ENCODE results near the gene LDHAL6B.
"Not testable (repeated sequence)": the region's sequence is repeated elsewhere in the genome, so short reads cannot be mapped to it uniquely, and the experiment has no call there.

Gene LDHAL6B

GRCh38 chr15:59158701-59159034, 48.0 kb upstream of the LDHAL6B start:
- Histone ChIP-seq H3F3A (ENCODE audit: control insufficient read depth, insufficient read depth) (no peaks in the 10 kb centered on the region), H3K79me2 (ENCODE audit: control insufficient read depth, low read length) (no peaks in the 10 kb centered on the region), H4K20me1 (ENCODE audit: control insufficient read depth, insufficient read depth, low read depth, low read length) (no peaks in the 10 kb centered on the region), H3K9me3 (ENCODE audit: control insufficient read depth, insufficient read depth, low read length) (no peaks in the 10 kb centered on the region), H3K4me3 (ENCODE audit: low read length) (no peak overlapping the region), H3K9me2 (replicated peaks; ENCODE audit: control insufficient read depth, low read length) (no peaks in the 10 kb centered on the region), H3K27ac (ENCODE audit: low read depth, low read length) (no peak overlapping the region), H3K27me3 (ENCODE audit: control insufficient read depth, low read length) (no peaks in the 10 kb centered on the region), H3K4me2 (ENCODE audit: low read length) (no peak overlapping the region), H3K36me3 (ENCODE audit: control insufficient read depth, low read length) (peaks cover 21% of the 10 kb centered on the region), H3K4me1 (ENCODE audit: control insufficient read depth, low read length) (no peaks in the 10 kb centered on the region)
- no peak for TF ChIP-seq EZH2phosphoT487 (IDR thresholded peaks at IDR 0.05; ENCODE audit: borderline replicate concordance, low read length)
- TF ChIP-seq CTCF (IDR thresholded peaks at IDR 0.05; ENCODE audit: low read depth, low read length, poor library complexity, severe bottlenecking), result no peak

GRCh38 chr15:59159210-59159609, 47.4 kb upstream of the LDHAL6B start:
- H3F3A ChIP-seq (ENCODE audit: control insufficient read depth, insufficient read depth), result no peaks in the 10 kb centered on the region
- H3K36me3 ChIP-seq (ENCODE audit: control insufficient read depth, low read length), result peaks cover 17% of the 10 kb centered on the region
- TF ChIP-seq EZH2phosphoT487 (IDR thresholded peaks at IDR 0.05; ENCODE audit: borderline replicate concordance, low read length) (no peak), CTCF (IDR thresholded peaks at IDR 0.05; ENCODE audit: low read depth, low read length, poor library complexity, severe bottlenecking) (no peak)
- H3K27me3 ChIP-seq (ENCODE audit: control insufficient read depth, low read length), result no peaks in the 10 kb centered on the region
- no peaks in the 10 kb centered on the region for H3K9me2 ChIP-seq (replicated peaks; ENCODE audit: control insufficient read depth, low read length)
- no peaks in the 10 kb centered on the region for H3K79me2 ChIP-seq (ENCODE audit: control insufficient read depth, low read length)
- H3K9me3 ChIP-seq (ENCODE audit: control insufficient read depth, insufficient read depth, low read length), result no peaks in the 10 kb centered on the region
- H3K4me3 ChIP-seq (ENCODE audit: low read length), result no peak overlapping the region
- H3K4me2 ChIP-seq (ENCODE audit: low read length), result no peak overlapping the region
- H3K27ac ChIP-seq (ENCODE audit: low read depth, low read length), result no peak overlapping the region
- no peaks in the 10 kb centered on the region for H3K4me1 ChIP-seq (ENCODE audit: control insufficient read depth, low read length)
- no peaks in the 10 kb centered on the region for H4K20me1 ChIP-seq (ENCODE audit: control insufficient read depth, insufficient read depth, low read depth, low read length)

- H3F3A ChIP-seq (ENCODE audit: control insufficient read depth, insufficient read depth), result no peaks in the 10 kb centered on the region
- H3K4me3 ChIP-seq (ENCODE audit: low read length), result no peak overlapping the region
- H3K27me3 ChIP-seq (ENCODE audit: control insufficient read depth, low read length), result no peaks in the 10 kb centered on the region
- no peaks in the 10 kb centered on the region for H3K9me3 ChIP-seq (ENCODE audit: control insufficient read depth, insufficient read depth, low read length)
- no peak for TF ChIP-seq EZH2phosphoT487 (IDR thresholded peaks at IDR 0.05; ENCODE audit: borderline replicate concordance, low read length)
- peak; percentile 41 for TF ChIP-seq CTCF (IDR thresholded peaks at IDR 0.05; ENCODE audit: low read depth, low read length, poor library complexity, severe bottlenecking)
- no peaks in the 10 kb centered on the region for H3K4me1 ChIP-seq (ENCODE audit: control insufficient read depth, low read length)
- H3K79me2 ChIP-seq (ENCODE audit: control insufficient read depth, low read length), result no peaks in the 10 kb centered on the region
- H3K9me2 ChIP-seq (replicated peaks; ENCODE audit: control insufficient read depth, low read length), result no peaks in the 10 kb centered on the region
- H3K27ac ChIP-seq (ENCODE audit: low read depth, low read length), result no peak overlapping the region
- no peaks in the 10 kb centered on the region for H4K20me1 ChIP-seq (ENCODE audit: control insufficient read depth, insufficient read depth, low read depth, low read length)
- H3K36me3 ChIP-seq (ENCODE audit: control insufficient read depth, low read length), result peaks cover 17% of the 10 kb centered on the region
- no peak overlapping the region for H3K4me2 ChIP-seq (ENCODE audit: low read length)
These were observed 45.6 kb upstream of the LDHAL6B start for GRCh38 chr15:59160880-59161593.

GRCh38 chr15:59162080-59162479, 44.6 kb upstream of the LDHAL6B start:
- H3K4me1 ChIP-seq (ENCODE audit: control insufficient read depth, low read length); H3F3A ChIP-seq (ENCODE audit: control insufficient read depth, insufficient read depth): not testable (repeated sequence)
- H3K36me3 ChIP-seq (ENCODE audit: control insufficient read depth, low read length), result peaks cover 17% of the 10 kb centered on the region

More at GRCh38 chr15:59162080-59162479, 44.6 kb upstream of the LDHAL6B start:
- H3K4me3 ChIP-seq (ENCODE audit: low read length); H3K9me2 ChIP-seq (replicated peaks; ENCODE audit: control insufficient read depth, low read length); H3K27me3 ChIP-seq (ENCODE audit: control insufficient read depth, low read length); H3K4me2 ChIP-seq (ENCODE audit: low read length); H3K27ac ChIP-seq (ENCODE audit: low read depth, low read length); H4K20me1 ChIP-seq (ENCODE audit: control insufficient read depth, insufficient read depth, low read depth, low read length); H3K79me2 ChIP-seq (ENCODE audit: control insufficient read depth, low read length); H3K9me3 ChIP-seq (ENCODE audit: control insufficient read depth, insufficient read depth, low read length): not testable (repeated sequence)

Measured in DOHH2 (cell line).